ENCODE results near the gene STRIP2. TPM values are rescaled to one million over a fixed set of nuclear protein-coding genes. Genes with fewer than 3 reads are reported as not detected.

Gene STRIP2
- total and polyA plus RNA-seq, 9 donors, result 0.12 to 1.6 (median 0.92) TPM

- Histone ChIP-seq H3K4me3 (no peak overlapping the region), H3K36me3 (no peaks in the 10 kb centered on the region), H3K27me3 (no peaks in the 10 kb centered on the region), H3K4me1 (ENCODE audit: insufficient read depth) (no peaks in the 10 kb centered on the region), H3K27ac (no peak overlapping the region), H3K9me3 (no peaks in the 10 kb centered on the region)
- intact Hi-C loops (cut with DNase I), result no loop called here
- no peak for TF ChIP-seq EP300 (IDR thresholded peaks at IDR 0.05)
- no peak for TF ChIP-seq CTCF (IDR thresholded peaks at IDR 0.05)
- no peak for TF ChIP-seq POLR2A (IDR thresholded peaks at IDR 0.05)
- WGBS, 3 donors, result 75 to 84% (median 79%) methylated on average over 2 of the region's 2 CpGs
- no peak for DNase-seq
Observed at GRCh38 chr7:129492391-129492790, 58.2 kb downstream of the STRIP2 start.

GRCh38 chr7:129493555-129493954, 59.3 kb downstream of the STRIP2 start:
- Histone ChIP-seq H3K27ac (no peak overlapping the region), H3K9me3 (no peaks in the 10 kb centered on the region), H3K27me3 (no peaks in the 10 kb centered on the region), H3K4me1 (ENCODE audit: insufficient read depth) (no peaks in the 10 kb centered on the region), H3K36me3 (no peaks in the 10 kb centered on the region), H3K4me3 (no peak overlapping the region)
- 93 to 97% (median 93%) methylated on average over 1 of the region's 1 CpG for WGBS, 3 donors
- TF ChIP-seq CTCF (IDR thresholded peaks at IDR 0.05), result no peak
- no peak for TF ChIP-seq POLR2A (IDR thresholded peaks at IDR 0.05)
- TF ChIP-seq EP300 (IDR thresholded peaks at IDR 0.05), result no peak
- no peak for DNase-seq
- intact Hi-C loops (cut with DNase I), result no loop called here

GRCh38 chr7:129494041-129494440, 59.8 kb downstream of the STRIP2 start:
- Histone ChIP-seq H3K4me1 (ENCODE audit: insufficient read depth) (no peaks in the 10 kb centered on the region), H3K27ac (no peak overlapping the region), H3K4me3 (no peak overlapping the region), H3K27me3 (no peaks in the 10 kb centered on the region), H3K9me3 (no peaks in the 10 kb centered on the region), H3K36me3 (no peaks in the 10 kb centered on the region)
- 69 to 74% (median 73%) methylated on average over 5 of the region's 5 CpGs for WGBS, 3 donors
- no peak for DNase-seq
- intact Hi-C loops (cut with DNase I), result no loop called here
- TF ChIP-seq CTCF (IDR thresholded peaks at IDR 0.05), result no peak
- no peak for TF ChIP-seq EP300 (IDR thresholded peaks at IDR 0.05)
- TF ChIP-seq POLR2A (IDR thresholded peaks at IDR 0.05), result no peak

- whole genome bisulfite sequencing, 3 donors, result 46 to 50% (median 48%) methylated on average over 1 of the region's 1 CpG
- Histone ChIP-seq H3K4me1 (ENCODE audit: insufficient read depth) (no peaks in the 10 kb centered on the region), H3K4me3 (no peak overlapping the region), H3K27ac (no peak overlapping the region), H3K9me3 (no peaks in the 10 kb centered on the region), H3K27me3 (no peaks in the 10 kb centered on the region), H3K36me3 (no peaks in the 10 kb centered on the region)
- DNase-seq, result no peak
- intact Hi-C loops (cut with DNase I), result loop anchor here in 1 of 4 donors (1.0 kb wide), 1 partner anchor 10 kb away; no protein-coding TSS in a partner anchor
- TF ChIP-seq CTCF (IDR thresholded peaks at IDR 0.05), result no peak
- TF ChIP-seq EP300 (IDR thresholded peaks at IDR 0.05), result no peak
- no peak for TF ChIP-seq POLR2A (IDR thresholded peaks at IDR 0.05)
Observed at GRCh38 chr7:129495987-129496386, 61.8 kb downstream of the STRIP2 start.

Measured in ovary (tissue), 9 donors.